NCI-H748 treated with DMSO at 0.1 percent for 48 hours (cell line): ENCODE measurements around the gene CDC14A.
A peak's percentile ranks its signal among the peaks of the same experiment; 100 is the strongest.
"Not testable (repeated sequence)": the region's sequence is repeated elsewhere in the genome, so short reads cannot be mapped to it uniquely, and the experiment has no call there.

Experiments
- DNase-seq: peaks from one replicate; lab custom pipeline; 2025; lab: John Stamatoyannopoulos, UW

CDC14A gene

DNA sequence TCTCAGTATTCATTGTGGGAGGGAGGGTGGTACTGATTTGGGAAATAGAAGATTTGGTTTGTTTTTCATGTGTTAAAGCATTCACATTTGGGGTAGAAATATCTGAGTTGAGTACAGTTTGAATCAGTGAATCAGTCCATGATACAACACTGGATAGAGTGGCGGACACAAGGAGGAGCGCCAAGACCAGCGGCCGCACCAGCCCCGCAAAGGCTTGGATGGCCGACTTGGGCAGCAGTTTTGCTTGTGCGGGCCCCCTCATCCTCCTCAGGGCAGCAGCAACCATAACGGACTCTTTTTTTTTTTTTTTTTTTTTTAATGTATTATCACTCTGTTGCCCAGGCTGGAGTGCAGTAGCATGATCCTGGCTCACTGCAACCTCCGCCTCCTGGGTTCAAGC, 20.0 kb upstream of the CDC14A start:
- no peak for DNase-seq

DNA sequence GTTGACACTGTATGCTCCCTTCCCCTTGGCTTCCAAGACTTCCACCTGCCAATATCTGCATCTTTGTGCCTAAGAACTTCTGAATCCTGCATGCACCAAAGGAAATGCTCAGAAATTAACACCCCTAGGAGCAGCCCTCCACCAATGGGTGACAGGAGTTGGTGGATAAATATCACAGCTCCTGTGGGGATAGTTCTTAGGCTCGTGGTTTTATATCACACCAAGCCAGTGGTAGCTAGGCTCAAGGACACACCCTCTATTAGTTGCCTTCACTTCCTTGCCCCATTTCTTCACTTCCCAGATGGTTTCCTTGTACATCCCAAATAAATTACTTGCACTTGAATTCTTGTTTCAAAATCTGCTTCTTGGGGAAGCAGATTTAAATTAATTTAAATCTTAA, 16.9 kb upstream of the CDC14A start:
- no peak for DNase-seq

DNA sequence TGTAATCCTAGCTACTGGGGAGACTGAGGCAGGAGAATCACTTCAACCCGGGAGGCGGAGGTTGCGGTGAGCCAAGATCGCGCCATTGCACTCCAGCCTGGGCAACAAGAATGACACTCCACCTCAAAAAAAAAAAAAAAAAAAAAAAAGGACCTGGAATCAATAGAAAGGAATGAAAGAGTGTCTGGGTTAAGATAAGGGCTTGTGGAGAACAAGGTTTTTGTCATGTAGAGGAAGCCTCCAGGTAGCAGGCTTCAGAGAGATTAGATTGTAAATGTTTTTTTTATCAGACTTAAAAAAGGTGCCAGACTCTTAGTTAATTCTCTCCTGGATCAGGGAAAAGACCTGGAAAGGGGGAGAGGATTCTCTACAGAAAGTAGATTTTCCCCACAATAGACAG, 14.4 kb upstream of the CDC14A start:
- not testable (repeated sequence) for DNase-seq

DNA sequence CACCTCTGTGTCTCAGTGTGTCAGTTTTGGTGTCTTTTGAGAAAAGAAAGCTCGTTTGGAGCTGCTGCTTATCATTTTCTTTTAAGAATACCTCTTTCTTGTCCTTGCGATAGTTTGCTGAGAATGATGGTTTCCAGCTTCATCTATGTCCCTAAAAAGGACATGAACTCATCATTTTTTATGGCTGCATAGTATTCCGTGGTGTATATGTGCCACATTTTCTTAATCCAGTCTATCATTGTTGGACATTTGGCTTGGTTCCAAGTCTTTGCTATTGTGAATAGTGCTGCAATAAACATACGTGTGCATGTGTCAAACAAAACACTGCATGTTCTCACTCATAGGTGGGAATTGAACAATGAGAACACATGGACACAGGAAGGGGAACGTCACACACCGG, 12.6 kb upstream of the CDC14A start:
- DNase-seq, result not testable (repeated sequence)

DNA sequence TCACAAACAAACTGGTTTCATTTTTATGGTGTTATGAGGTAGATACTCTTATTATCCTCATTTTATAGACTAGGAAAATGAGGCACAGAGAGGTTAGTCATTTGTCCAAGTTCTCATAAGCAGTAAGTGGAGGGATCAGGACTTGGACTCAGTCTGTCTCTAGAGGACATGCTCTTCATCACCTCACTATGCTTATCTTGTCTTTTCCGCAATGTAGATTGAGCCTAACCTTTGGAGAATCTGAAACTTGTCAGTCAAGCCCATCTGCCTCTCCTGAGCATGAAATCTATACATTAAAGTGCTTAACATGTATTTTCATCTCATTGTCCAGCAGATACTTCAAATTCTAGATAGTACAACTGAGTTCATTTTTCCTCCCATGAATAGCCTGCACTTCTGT, 11.8 kb upstream of the CDC14A start:
- DNase-seq, result no peak

DNA sequence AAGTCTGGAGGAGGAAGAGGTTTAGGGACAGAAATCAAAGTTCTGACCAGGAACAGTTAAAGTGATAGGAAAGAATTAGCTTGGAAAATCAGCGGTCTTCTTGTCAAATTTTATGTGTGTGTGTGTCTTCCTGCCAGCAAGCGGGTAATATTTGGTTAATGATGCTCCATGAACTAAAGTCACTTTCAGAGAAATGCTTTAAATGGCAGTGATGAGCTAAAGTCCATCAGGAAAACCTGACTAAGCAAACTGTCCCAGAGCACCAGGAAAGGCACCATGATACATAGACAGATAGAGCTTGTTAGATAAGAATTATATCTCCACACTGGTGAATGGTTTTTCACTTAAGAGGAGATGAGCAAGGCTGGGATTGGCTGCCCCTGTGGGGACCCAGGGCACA, 10.0 kb upstream of the CDC14A start:
- no peak for DNase-seq

DNA sequence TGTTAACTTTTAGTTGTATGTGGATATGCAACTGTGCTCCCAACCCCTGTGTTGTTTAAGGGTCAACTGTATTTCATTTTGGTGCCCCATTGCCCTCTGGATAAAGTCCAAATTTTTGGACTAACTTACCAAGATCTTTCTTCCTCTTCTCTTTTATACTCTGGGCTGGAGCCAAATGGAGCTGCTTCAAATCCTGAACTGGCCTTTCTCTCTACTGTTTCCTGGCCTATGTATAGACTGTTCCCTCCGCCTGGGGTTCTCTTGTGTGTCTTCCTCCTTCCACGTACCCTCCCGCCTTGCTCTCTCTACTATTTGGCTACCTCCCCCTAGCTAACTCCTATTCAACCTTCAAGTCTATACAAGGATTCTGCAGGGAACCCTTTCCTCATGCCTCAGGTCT, 8.4 kb upstream of the CDC14A start:
- no peak for DNase-seq

DNA sequence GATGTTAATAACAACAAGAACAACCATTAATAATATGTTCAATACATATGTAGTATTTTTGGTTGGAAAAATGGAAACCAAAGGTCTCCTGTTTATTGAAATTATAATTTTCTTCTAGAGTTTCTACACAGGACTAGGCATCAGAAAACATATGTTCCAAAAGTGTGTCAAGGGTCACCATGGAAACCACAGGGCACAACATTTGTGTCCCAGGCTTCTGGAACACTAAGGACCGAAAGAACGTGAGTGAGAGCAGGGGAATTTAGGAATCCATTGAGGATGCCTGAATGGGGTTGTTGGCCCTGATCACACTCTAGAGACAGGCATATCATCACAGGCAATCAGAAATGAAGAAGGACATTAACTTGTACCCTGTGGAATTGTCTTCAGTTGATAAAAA, 7.5 kb upstream of the CDC14A start:
- DNase-seq, result no peak

DNA sequence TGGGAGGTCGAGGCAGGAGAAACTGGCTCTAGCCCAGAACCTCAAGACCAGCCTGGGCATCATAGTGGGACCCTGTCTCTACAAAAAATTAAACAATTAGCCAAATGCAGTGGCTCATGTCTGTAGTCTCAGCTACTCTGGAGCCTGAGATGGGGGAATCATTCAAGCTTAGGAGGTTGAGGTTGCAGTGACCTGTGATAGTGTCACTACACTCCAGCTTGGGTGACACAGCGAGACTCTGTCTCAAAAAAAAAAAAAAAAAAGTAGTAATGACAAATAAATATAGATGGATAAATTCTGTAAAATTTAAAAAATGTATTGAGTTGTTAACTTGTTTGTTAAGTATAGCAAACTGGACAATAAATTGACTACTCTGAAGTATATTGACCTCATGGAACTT, 5.9 kb upstream of the CDC14A start:
- DNase-seq, result no peak

DNA sequence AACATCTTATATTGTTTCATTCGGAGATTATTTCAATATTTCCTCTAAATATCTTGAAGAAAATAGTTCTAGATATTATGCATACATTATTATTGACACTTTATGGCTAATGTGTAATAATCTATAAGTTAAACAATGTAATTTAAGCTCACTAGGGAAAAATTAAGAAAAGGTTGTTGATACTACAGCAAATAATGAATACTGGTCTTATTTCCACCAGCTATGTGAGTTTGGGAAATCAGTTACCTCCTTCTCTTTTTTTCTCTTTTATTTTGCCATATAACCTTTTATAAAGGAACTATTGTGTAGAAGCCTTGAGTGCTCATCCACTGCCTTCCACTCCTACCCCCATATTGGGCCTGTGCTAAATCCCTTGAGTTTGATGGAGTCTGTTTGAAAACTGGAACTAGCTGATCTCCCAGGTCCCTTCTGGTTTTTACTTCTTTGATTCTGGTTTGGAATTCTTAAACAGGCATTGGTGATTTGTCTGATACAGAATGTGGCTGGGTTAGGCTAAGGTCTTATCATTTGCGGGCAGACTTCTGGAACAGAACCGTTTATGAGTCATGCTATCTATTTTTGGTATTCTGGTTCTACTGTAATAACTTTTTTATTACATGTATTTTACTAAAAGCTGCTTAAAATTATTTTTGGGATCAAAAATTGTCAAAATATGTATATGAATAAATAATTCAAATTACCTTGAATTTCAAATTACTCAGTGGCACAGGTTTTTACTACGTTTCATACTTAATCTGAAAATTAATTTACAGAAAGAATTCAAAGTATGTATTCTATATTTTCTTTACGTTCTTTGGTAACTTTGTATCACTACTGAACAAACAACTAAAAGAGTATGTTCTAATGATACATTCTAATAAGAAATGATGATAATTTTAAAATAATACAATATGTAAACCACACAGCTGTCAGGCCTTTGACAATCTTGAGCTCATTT, 5.0 kb upstream of the CDC14A start:
- no peak for DNase-seq

DNA sequence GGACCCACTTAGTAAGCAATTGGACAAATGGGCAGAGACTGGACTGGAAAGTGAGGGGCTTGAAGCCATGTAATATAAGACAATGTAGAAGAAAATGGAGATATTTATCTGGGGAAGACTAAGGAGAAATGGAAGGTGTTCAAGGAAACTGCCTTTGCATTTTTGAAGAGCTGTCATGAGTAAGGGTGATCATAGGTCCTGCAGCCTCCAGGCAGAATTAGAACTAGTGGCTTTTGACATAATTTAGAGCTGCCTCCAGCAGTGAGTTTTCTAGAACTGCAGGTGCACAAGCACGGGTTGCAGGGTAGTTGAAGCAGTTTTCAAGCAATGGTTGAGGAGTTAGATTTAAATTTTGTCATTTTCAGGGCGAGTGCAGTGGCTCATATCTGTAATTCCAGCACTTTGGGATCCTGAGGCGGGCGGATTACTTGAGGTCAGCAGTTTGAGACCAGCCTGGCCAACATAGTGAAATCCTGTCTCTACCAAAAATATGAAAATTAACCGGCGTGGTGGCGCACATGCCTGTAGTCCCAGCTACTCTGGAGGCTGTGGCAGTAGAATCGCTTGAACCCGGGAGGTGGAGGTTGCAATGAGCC, 3.7 kb upstream of the CDC14A start:
- no peak for DNase-seq

DNA sequence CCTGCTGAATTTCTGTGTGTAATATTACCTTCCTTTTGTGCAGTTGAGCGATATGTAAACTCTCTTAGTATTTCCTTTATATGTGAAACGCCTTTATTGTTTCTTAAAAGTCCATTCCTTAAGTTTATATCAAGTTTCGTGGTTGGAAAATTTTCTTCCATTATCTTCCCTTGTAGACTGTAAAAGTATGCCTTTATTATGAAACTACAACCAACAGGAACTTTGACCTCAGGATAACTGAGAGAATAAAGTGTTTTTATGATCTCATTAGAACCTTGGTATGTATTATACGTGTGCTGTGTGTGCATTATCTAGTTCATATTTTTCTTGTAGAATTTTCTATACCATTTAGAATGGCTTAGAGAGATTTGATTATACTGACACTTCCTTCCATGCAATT, 3.1 kb upstream of the CDC14A start:
- no peak for DNase-seq

DNA sequence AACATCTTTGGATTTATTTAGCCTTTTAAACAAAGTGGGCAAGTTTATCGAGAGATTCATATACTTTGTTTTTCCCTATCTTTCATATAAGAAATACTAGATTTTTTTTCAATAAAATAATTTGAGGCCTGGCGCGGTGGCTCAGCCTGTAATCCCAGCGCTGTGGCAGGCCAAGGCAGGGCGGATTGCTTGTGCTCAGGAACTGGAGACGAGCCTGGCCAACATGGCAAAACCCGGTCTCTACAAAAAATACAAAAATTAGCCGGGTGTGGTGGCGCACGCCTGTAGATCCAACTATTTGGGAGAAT, 1.6 kb upstream of the CDC14A start:
- no peak for DNase-seq

DNA sequence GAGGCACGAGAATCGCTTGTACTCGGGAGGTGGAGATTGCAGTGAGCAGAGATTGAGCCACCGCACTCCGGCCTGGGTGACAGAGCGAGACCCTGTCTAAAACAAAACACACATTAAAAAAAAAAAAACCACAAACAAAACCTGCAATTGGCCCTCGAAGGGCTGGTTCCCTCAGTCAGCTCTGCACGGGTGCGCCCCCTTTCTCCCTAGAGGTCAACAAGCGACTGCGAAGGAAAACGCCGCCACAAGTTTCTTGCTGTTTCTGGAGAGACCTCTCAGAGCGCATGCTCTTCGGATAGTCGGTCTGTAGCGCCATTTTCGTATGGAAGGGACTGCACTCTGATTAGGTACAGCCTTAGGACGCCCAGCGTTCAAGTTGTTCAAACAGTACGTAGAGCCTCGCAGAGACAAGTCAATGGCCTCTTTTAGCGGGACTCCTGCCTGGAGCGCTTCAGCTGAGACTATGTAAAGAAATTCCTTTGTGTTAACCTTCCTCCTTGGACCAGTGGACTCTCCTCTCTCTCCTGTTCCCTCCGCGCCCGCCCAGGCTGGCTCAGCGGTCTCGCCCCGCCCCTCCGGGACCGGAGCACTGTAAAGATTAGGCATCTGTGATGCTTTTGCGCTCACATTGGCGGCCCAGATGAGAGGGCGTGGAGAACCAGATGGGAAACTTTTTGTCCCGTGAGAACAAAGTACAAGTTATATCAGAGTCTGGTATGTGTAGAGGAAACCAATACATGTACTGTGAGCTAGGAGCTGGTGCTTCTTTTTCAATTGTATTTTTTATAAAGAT, 1.0 kb upstream of the CDC14A start:
- DNase-seq, result peak; percentile 84

DNA sequence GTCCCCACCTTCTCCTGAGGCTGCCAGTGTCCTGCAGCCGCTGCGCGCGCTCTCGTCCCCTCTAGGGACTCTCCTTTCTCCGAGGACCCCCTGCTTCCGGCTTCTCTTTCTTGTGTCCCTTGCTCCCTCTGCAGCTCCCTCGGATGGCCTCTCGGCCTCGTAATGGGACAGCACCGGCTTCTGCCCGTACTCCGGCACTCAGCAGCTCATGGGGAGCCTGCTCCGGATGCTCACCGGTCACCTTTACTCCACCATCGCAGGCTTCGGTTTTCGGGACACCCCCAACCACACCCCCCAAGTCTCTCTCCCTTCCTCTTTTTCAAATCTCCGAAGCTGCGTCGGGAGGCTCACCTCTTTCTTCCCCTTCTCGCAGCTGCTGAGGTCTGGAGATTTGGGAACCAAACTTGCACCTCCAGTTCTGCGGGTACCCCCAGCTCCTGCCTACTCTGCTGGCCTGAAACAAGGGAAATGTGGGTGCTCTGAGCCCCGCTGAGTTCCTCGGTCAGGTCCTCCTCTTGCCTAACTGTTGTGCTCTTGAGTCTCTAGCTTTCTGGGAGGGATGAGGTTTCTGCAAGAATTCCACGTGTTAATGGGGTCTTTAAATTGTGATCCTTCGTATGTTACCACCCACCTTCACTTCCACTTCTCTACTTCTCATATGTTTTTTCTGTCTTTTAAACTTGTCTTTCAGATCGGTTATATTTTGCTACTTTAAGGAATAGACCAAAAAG, 930 bp downstream of the CDC14A start:
- DNase-seq, result peak; percentile 19

DNA sequence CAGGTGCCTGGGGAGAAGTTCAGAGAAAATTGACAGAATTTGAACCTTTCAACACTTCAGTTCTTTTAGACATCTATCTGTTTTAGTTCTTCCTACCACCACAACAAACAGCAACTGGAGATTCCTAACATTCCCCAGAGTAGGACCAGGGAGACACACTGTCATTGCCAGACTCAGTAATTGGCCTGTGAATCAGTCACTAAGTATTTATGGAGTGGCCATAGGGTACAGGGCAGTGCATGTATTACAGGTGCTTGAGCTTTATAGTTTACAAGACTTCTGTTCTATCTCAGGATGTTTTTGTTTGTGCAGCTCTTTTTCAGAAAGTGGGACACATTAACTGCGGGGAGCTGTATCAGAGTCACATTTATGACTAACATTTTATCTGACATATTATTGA, 1.7 kb downstream of the CDC14A start:
- DNase-seq, result peak; percentile 12

DNA sequence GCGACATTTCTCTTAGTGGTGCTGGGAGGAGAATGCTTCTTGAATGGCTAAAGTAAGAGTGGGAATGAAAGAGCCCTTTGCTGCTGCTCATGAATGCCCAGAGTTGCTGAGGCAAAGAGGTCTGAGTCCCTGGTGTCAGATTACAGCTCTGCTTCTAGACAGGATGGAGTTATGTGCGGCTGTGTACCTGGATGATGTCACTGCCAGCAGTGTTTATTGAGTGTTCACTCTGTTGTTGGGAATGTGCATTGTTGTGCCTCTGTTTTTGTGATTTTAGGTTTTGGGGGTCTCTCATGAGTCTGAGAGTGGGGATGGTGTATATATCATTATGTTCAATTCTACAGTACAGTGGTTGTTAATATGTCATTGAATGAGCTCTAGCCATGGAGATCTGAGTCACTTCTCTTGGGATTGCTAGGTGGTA, 2.7 kb downstream of the CDC14A start:
- DNase-seq, result peak; percentile 82

DNA sequence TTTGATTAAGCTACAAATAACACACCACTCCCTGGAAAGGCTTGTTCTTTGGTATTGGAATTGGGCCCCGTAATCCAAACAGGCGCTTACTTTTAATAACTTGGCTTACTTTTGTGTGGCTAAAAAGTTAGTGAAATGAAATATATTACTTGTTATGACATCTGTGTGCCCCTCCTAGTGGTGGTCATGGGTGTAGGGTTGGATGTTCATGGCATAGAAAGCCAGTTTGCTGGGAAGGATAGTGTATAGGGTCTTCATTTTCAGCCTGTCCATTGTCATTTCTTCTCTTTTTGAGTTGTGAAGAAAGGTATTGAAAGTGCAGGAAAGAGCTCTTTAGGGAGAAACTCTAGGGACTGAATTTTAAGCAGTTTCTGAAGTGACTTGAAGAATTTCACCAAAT, 5.9 kb downstream of the CDC14A start:
- no peak for DNase-seq

DNA sequence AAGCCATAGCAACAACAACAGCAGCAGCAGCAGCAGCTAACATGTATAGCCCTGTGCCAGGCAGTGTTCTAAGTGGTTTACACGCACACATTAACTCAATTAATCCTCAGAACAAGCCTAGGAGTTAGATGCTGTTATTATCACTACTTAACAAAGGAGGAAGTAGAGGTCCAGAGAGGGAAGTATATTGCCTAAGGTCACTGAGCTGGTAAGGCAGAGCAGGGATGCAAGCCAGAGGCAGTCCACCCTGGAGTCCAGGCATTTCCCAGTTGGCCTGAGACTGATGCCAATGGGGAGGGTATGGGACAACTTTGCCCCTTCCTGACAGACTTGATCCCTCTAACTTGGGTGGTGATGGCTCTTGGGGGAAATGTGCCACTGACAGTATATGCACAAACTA, 6.8 kb downstream of the CDC14A start:
- DNase-seq, result no peak

DNA sequence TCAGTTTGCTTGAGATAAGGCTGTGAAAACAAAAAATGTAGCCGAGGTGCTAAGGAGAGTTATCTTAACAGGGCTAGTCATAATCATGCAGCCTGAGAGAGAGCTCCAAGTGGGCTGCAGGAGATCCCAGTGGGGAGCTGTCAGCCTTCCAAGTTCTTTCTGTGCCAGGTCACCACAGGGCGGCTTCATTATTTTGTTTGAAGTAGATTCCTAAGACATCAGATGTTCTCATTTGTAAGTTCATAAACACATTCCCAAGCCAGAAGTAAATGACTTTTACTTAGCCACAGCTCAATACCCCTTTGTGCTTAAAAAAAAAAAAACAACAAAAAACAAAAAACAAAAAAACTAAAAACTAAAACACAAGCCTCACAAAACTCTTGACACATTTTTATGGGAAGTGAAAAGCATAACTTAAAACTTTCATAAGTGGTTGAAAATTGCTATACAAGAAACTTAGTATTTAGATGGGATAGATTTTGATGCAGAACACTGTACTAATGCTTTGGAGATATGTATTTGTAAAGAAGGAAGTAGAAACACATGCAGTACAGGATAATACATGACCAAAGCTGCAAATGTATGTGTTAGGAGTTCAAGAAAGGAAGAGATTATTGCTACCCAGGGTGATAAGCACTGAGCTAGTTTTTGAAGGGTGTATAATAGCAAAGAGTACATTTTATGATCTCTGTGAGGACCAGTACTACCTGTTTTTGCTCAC, 8.6 kb downstream of the CDC14A start:
- no peak for DNase-seq

DNA sequence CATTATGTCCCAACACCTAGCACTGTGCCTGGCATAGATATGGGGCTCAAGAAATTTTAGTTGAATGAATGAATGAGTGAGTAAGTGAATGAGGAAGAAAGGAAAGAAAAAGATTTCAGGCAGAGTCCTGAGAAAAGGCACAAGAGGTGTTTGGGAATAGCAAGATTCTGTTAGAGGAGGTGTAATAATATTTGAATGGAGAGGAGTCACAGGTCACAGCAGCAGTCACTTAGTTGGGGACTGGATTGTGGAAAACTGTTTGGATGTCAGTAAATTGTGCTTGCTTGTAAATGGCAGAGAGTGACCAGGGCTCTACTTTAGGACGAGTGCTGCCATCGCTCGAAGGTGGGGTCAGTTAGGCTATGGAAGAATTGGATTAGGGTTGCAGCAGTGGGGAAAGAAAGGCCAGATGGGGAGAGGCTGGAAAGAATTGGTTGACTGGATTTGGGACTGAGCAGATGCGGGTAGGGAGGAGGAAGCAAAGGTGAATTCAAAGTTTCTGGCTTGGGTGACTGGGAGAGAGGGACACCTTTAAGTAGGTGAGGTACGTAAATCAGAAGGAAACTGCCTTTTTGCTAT, 9.3 kb downstream of the CDC14A start:
- DNase-seq, result no peak
